H9 (cell line): ENCODE data around the gene HDHD3. TPM values are rescaled to one million over a fixed set of nuclear protein-coding genes. Genes with fewer than 3 reads are reported as not detected.
A peak's percentile ranks its signal among the peaks of the same experiment; 100 is the strongest.

Source experiments
- DNase-seq: peaks from one replicate; pipeline ENCODE4 v3.0.0-alpha.2; 2017
- H2AFZ ChIP-seq: one replicate; pipeline ENCODE4 v1.6.1; 2013; ENCODE audit warnings: mild to moderate bottlenecking, low read length, control low read depth, moderate library complexity
- H2AK5ac ChIP-seq: 2 replicates; pipeline ENCODE4 v1.6.1; 2013; ENCODE audit warnings: low read length, control low read depth, mixed read lengths; ENCODE audit not compliant: insufficient read length
- H2BK120ac ChIP-seq: one replicate; pipeline ENCODE4 v1.6.1; 2013; ENCODE audit warnings: low read depth, mild to moderate bottlenecking, low read length, control low read depth, inconsistent platforms; ENCODE audit not compliant: poor library complexity, severe bottlenecking
- H2BK12ac ChIP-seq: 2 replicates; pipeline ENCODE4 v1.6.1; 2013; ENCODE audit warnings: low read length, control low read depth, mixed read lengths, low read depth; ENCODE audit not compliant: insufficient read length
- H2BK15ac ChIP-seq: 2 replicates; pipeline ENCODE4 v1.6.1; 2013; ENCODE audit warnings: low read depth, low read length, control low read depth
- H2BK20ac ChIP-seq: one replicate; pipeline ENCODE4 v1.6.1; 2013; ENCODE audit warnings: low read depth, mild to moderate bottlenecking, low read length, control low read depth, inconsistent platforms; ENCODE audit not compliant: poor library complexity, severe bottlenecking
- H2BK5ac ChIP-seq: 2 replicates; pipeline ENCODE4 v1.6.1; 2013; ENCODE audit warnings: low read length, control low read depth, mixed read lengths; ENCODE audit not compliant: insufficient read length
- H3K14ac ChIP-seq: 2 replicates; pipeline ENCODE4 v1.6.1; 2013; ENCODE audit warnings: low read length, control low read depth; ENCODE audit not compliant: insufficient read depth
- H3K18ac ChIP-seq: 2 replicates; pipeline ENCODE4 v1.6.1; 2013; ENCODE audit warnings: low read depth, mild to moderate bottlenecking, mixed read lengths, low read length, control low read depth; ENCODE audit not compliant: insufficient read length
- H3K23ac ChIP-seq: 2 replicates; pipeline ENCODE4 v1.6.1; 2013; ENCODE audit warnings: low read length, control low read depth, mixed read lengths, low read depth; ENCODE audit not compliant: insufficient read length
- H3K23me2 ChIP-seq: 2 replicates; pipeline ENCODE4 v1.6.1; 2013; ENCODE audit warnings: low read depth, mild to moderate bottlenecking, mixed read lengths, low read length, control low read depth; ENCODE audit not compliant: insufficient read length, poor library complexity, severe bottlenecking
- H3K27ac ChIP-seq: 2 replicates; pipeline ENCODE4 v1.5.1; 2013; ENCODE audit warnings: low read length, control low read depth, mixed read lengths, low read depth; ENCODE audit not compliant: insufficient read length
- H3K27me3 ChIP-seq: 2 replicates; pipeline ENCODE4 v1.6.1; 2013; ENCODE audit warnings: low read length, control low read depth, inconsistent platforms; ENCODE audit not compliant: insufficient read depth
- H3K4ac ChIP-seq: 2 replicates; pipeline ENCODE4 v1.6.1; 2013; ENCODE audit warnings: low read depth, mild to moderate bottlenecking, control low read depth, inconsistent platforms, low read length, moderate library complexity
- H3K4me1 ChIP-seq: 2 replicates; pipeline ENCODE4 v1.6.1; 2013; ENCODE audit warnings: low read length, control low read depth, inconsistent platforms; ENCODE audit not compliant: insufficient read depth
- H3K4me2 ChIP-seq: 2 replicates; pipeline ENCODE4 v1.6.1; 2013; ENCODE audit warnings: low read length, control low read depth, mixed read lengths; ENCODE audit not compliant: insufficient read length, insufficient read depth
- H3K56ac ChIP-seq: 2 replicates; pipeline ENCODE4 v1.6.1; 2013; ENCODE audit warnings: low read depth, mild to moderate bottlenecking, mixed read lengths, low read length, control low read depth; ENCODE audit not compliant: insufficient read length
- H3K79me1 ChIP-seq: 2 replicates; pipeline ENCODE4 v1.6.1; 2013; ENCODE audit warnings: low read depth, mild to moderate bottlenecking, moderate library complexity, low read length, control low read depth, inconsistent platforms; ENCODE audit not compliant: insufficient read depth, poor library complexity, severe bottlenecking
- H3K79me2 ChIP-seq: 2 replicates; pipeline ENCODE4 v1.6.1; 2013; ENCODE audit warnings: low read length, control low read depth, inconsistent platforms; ENCODE audit not compliant: insufficient read depth
- H3K9ac ChIP-seq: 2 replicates; pipeline ENCODE4 v1.6.1; 2013; ENCODE audit warnings: low read length, control low read depth, mixed read lengths; ENCODE audit not compliant: insufficient read length; ENCODE audit errors: extremely low read depth
- H3K9me3 ChIP-seq: one replicate; pipeline ENCODE4 v1.6.1; 2013; ENCODE audit warnings: low read depth, low read length, inconsistent platforms; ENCODE audit not compliant: control insufficient read depth
- H3T11ph ChIP-seq: one replicate; pipeline ENCODE4 v1.6.1; 2013; ENCODE audit warnings: mild to moderate bottlenecking, low read length, control low read depth, inconsistent platforms
- H4K20me1 ChIP-seq: one replicate; pipeline ENCODE4 v1.6.1; 2013; ENCODE audit not compliant: control insufficient read depth, insufficient read length, insufficient read depth
- H4K5ac ChIP-seq: 2 replicates; pipeline ENCODE4 v1.6.1; 2013; ENCODE audit warnings: low read depth, mild to moderate bottlenecking, mixed read lengths, low read length, control low read depth; ENCODE audit not compliant: insufficient read length
- H4K8ac ChIP-seq: replicated peaks from 2 replicates; pipeline ENCODE4 v1.6.1; 2013; ENCODE audit warnings: low read length, control low read depth, mixed read lengths, low read depth; ENCODE audit not compliant: insufficient read length
- H4K91ac ChIP-seq: 2 replicates; pipeline ENCODE4 v1.6.1; 2013; ENCODE audit warnings: low read depth, mild to moderate bottlenecking, moderate library complexity, mixed read lengths, low read length, control low read depth; ENCODE audit not compliant: insufficient read length
- H3K27ac Mint-ChIP-seq, 3 experiments: 2 replicates in 2 of 3; 3 replicates in 1 of 3; pipeline ENCODE4 v1.8.0; 2020 to 2021; ENCODE audit warnings: mixed read lengths in 3 of 3, mild to moderate bottlenecking in 1 of 3, moderate library complexity in 1 of 3
- H3K27me3 Mint-ChIP-seq: 2 replicates; pipeline ENCODE4 v1.8.0; 2021; ENCODE audit warnings: low read depth, mild to moderate bottlenecking, moderate library complexity, mixed read lengths
- H3K36me3 Mint-ChIP-seq, 3 experiments: 2 replicates in 2 of 3; 3 replicates in 1 of 3; pipeline ENCODE4 v1.8.0; 2020 to 2021; ENCODE audit warnings: low read depth in 3 of 3, mixed read lengths in 3 of 3; ENCODE audit not compliant: insufficient read depth in 1 of 3
- H3K4me1 Mint-ChIP-seq, 2 experiments: 2 replicates each; pipeline ENCODE4 v1.8.0; 2020; ENCODE audit warnings: mixed read lengths in 2 of 2
- H3K4me3 Mint-ChIP-seq, 2 experiments: 2 replicates in 1 of 2; 3 replicates in 1 of 2; pipeline ENCODE4 v1.8.0; 2020 to 2021; ENCODE audit warnings: mild to moderate bottlenecking in 2 of 2, mixed read lengths in 2 of 2, moderate library complexity in 1 of 2
- H3K9me3 Mint-ChIP-seq, 2 experiments: 2 replicates in 1 of 2; 3 replicates in 1 of 2; pipeline ENCODE4 v1.8.0; 2020; ENCODE audit warnings: mild to moderate bottlenecking in 2 of 2, mixed read lengths in 2 of 2, moderate library complexity in 1 of 2
- CTCF ChIP-seq: fragments of 200-600 bp; sonication (generic); conservative IDR thresholded peaks from 3 replicates; pipeline ENCODE4 v1.8.0; 2021; ENCODE audit warnings: antibody characterized with exemption, mild to moderate bottlenecking
- WGBS: extraction: QIAGEN DNeasy Blood & Tissue Kit; methylation state at CpG from one replicate; pipeline ENCODE4 v1.1.7; 2013; ENCODE audit warnings: missing lambda C conversion rate, low lambda C conversion rate, mixed read lengths; ENCODE audit not compliant: insufficient read length; ENCODE audit errors: extremely low coverage; 5-methylcytosine and 5-hydroxymethylcytosine counted together
- total RNA-seq: library from RNA; stranded (reverse); gene quantifications from 2 replicates; pipeline ENCODE4 v1.2.1, GENCODE V29; 2021

Gene HDHD3
- total RNA-seq, 1 experiment from 2014 or later: 10.9 TPM

GRCh38 chr9:113398796-113399195, 22.0 kb upstream of the HDHD3 start:
- peak overlapping the region in 1 of 2 experiments; percentile 88; a peak in 1 of 5 replicates for H3K4me3 Mint-ChIP-seq

More at GRCh38 chr9:113398796-113399195, 22.0 kb upstream of the HDHD3 start:
- DNase-seq: no peak
- H2BK120ac ChIP-seq: no peak overlapping the region
- no peak overlapping the region for H3K4me2 ChIP-seq
- H3K18ac ChIP-seq: no peak overlapping the region
- H2BK5ac ChIP-seq: no peak overlapping the region
- no peak overlapping the region for H3K4ac ChIP-seq
- no peak overlapping the region for H3K23ac ChIP-seq
- no peak overlapping the region for H2AFZ ChIP-seq
- H4K8ac ChIP-seq: no peak overlapping the region
- no peak overlapping the region for H3K56ac ChIP-seq
- H4K20me1 ChIP-seq: no peaks in the 10 kb centered on the region
- peaks cover 0 to 3% (median 0%) of the 10 kb centered on the region in 3 experiments; a peak in 3 of 7 replicates for H3K36me3 Mint-ChIP-seq
- H2BK15ac ChIP-seq: no peak overlapping the region
- WGBS: no CpG with 5 or more reads among the region's 5 CpGs
- H3K79me1 ChIP-seq: no peaks in the 10 kb centered on the region
- no peak overlapping the region for H3K27ac Mint-ChIP-seq
- no peak overlapping the region for H3K27ac ChIP-seq
- H3K4me1 ChIP-seq: no peaks in the 10 kb centered on the region
- H2BK20ac ChIP-seq: no peak overlapping the region
- H3T11ph ChIP-seq: no peak overlapping the region
- H3K4me1 Mint-ChIP-seq: peaks cover 6 to 11% of the 10 kb centered on the region in 2 experiments
- H2BK12ac ChIP-seq: no peak overlapping the region
- H3K14ac ChIP-seq: no peak overlapping the region
- H3K23me2 ChIP-seq: no peaks in the 10 kb centered on the region
- H3K27me3 ChIP-seq: no peaks in the 10 kb centered on the region
- H3K9me3 Mint-ChIP-seq: no peaks in the 10 kb centered on the region
- H3K9ac ChIP-seq: no peak overlapping the region
- TF ChIP-seq CTCF: no peak
- H3K9me3 ChIP-seq: no peaks in the 10 kb centered on the region
- no peak overlapping the region for H4K5ac ChIP-seq
- H4K91ac ChIP-seq: no peak overlapping the region
- no peak overlapping the region for H2AK5ac ChIP-seq
- no peaks in the 10 kb centered on the region; the same call in none of the 2 replicates for H3K27me3 Mint-ChIP-seq
- H3K79me2 ChIP-seq: no peaks in the 10 kb centered on the region
